Endothelial cell of umbilical vein (primary cell): ENCODE results near the gene ST3GAL5. TPM values are rescaled to one million over a fixed set of nuclear protein-coding genes. Genes with fewer than 3 reads are reported as not detected.

Experiments
- BruUV-seq: library from RNA; stranded (reverse); fragments of 400-500 nt; replicated peaks from 2 replicates; lab custom pipeline; 2021; lab: Mats Ljungman, UMichigan
- CTCF ChIA-PET: fragments of 300-600, 350-600 bp; sonication (Branson Sonifier 250); formaldehyde crosslinking; loops from one replicate; lab custom pipeline; 2021; ENCODE audit warnings: antibody characterized with exemption, inconsistent platforms; lab: Charles Lee
- POLR2A ChIA-PET: fragments of 300-600, 350-600 bp; sonication (Branson Sonifier 250); formaldehyde crosslinking; loops from one replicate; lab custom pipeline; 2021; ENCODE audit warnings: antibody characterized with exemption, inconsistent platforms; lab: Charles Lee
- DNase-seq: peaks from one replicate; pipeline ENCODE4 v3.0.0-alpha.2; 2011; ENCODE audit warnings: low read depth, low spot score
- FAIRE-seq: peaks from 2 replicates; lab custom pipeline; 2011; peaks lifted over from hg19 to GRCh38; lab: Jason Lieb, UNC
- H2AFZ ChIP-seq: 2 replicates; pipeline ENCODE4 v1.6.0; 2012; ENCODE audit warnings: low read depth, low read length, control low read depth, inconsistent platforms
- H3K27ac ChIP-seq: 2 replicates; pipeline ENCODE4 v1.5.1; 2011; ENCODE audit warnings: low read depth, mild to moderate bottlenecking, control low read depth, low read length, moderate library complexity; ENCODE audit not compliant: insufficient read depth
- H3K27me3 ChIP-seq, 2 experiments: 2 replicates each; pipeline versions ENCODE4 v1.6.0 to v1.6.1; 2011; ENCODE audit warnings: low read length in 2 of 2, mixed read lengths in 1 of 2; ENCODE audit not compliant: control insufficient read depth in 2 of 2, insufficient read depth in 2 of 2
- H3K36me3 ChIP-seq, 2 experiments: 2 replicates in 1 of 2; 3 replicates in 1 of 2; pipeline ENCODE4 v1.5.1; 2011; ENCODE audit warnings: low read length in 2 of 2, mild to moderate bottlenecking in 1 of 2, moderate library complexity in 1 of 2; ENCODE audit not compliant: control insufficient read depth in 2 of 2, insufficient read depth in 2 of 2; ENCODE audit errors: extremely low read depth in 1 of 2
- H3K4me1 ChIP-seq: 3 replicates; pipeline ENCODE4 v1.5.1; 2011; ENCODE audit warnings: mild to moderate bottlenecking, low read length; ENCODE audit not compliant: control insufficient read depth, insufficient read depth; ENCODE audit errors: extremely low read depth
- H3K4me2 ChIP-seq: 2 replicates; pipeline ENCODE4 v1.6.1; 2011; ENCODE audit warnings: low read length, control low read depth, mixed read lengths; ENCODE audit not compliant: insufficient read depth
- H3K4me3 ChIP-seq, 3 experiments: fragments of 200-600 bp in 1 of 3; sonication (generic), shearing (Covaris generic) in 1 of 3; replicated peaks in 1 of 3; 2 replicates each; pipeline ENCODE4 v1.5.1; 2011 to 2016; ENCODE audit warnings: control low read depth in 3 of 3, low read length in 3 of 3, mild to moderate bottlenecking in 2 of 3, inconsistent platforms in 1 of 3, low read depth in 1 of 3, moderate library complexity in 1 of 3; ENCODE audit not compliant: insufficient read depth in 1 of 3
- H3K79me2 ChIP-seq: 2 replicates; pipeline ENCODE4 v1.6.0; 2012; ENCODE audit warnings: low read length, inconsistent platforms; ENCODE audit not compliant: control insufficient read depth, insufficient read depth
- H3K9ac ChIP-seq: replicated peaks from 2 replicates; pipeline ENCODE3; 2011; ENCODE audit warnings: low read length, control low read depth; ENCODE audit not compliant: insufficient read depth; ENCODE audit errors: extremely low read depth
- H3K9me1 ChIP-seq: replicated peaks from 3 replicates; pipeline ENCODE4 v1.6.0; 2011; ENCODE audit warnings: mild to moderate bottlenecking, low read length; ENCODE audit not compliant: control insufficient read depth, insufficient read depth; ENCODE audit errors: extremely low read depth
- H3K9me3 ChIP-seq: replicated peaks from 2 replicates; pipeline ENCODE4 v1.5.1; 2012; ENCODE audit warnings: low read length, inconsistent platforms; ENCODE audit not compliant: control insufficient read depth, insufficient read depth
- H4K20me1 ChIP-seq: replicated peaks from 2 replicates; pipeline ENCODE3; 2011; ENCODE audit warnings: mild to moderate bottlenecking, low read length; ENCODE audit not compliant: control insufficient read depth, insufficient read depth; ENCODE audit errors: extremely low read depth
- CTCF ChIP-seq, 2 donors: IDR thresholded peaks; 1 replicate in 1 of 2; 2 replicates in 1 of 2; pipeline ENCODE4 v1.5.1; 2011; ENCODE audit warnings: low read length in 2 of 2, mild to moderate bottlenecking in 2 of 2, moderate library complexity in 2 of 2, control low read depth in 1 of 2, inconsistent platforms in 1 of 2, low read depth in 1 of 2; ENCODE audit not compliant: insufficient read depth in 1 of 2; ENCODE audit errors: extremely low read depth in 1 of 2
- EZH2 ChIP-seq: IDR thresholded peaks from 2 replicates; pipeline ENCODE4 v1.6.1; 2012; ENCODE audit warnings: borderline replicate concordance, low read depth, mild to moderate bottlenecking, moderate library complexity, low read length, inconsistent platforms; ENCODE audit not compliant: severe bottlenecking
- FOS ChIP-seq: IDR thresholded peaks from 2 replicates; pipeline ENCODE4 v1.6.1; 2011; ENCODE audit warnings: mild to moderate bottlenecking, low read length, moderate library complexity, borderline replicate concordance; ENCODE audit not compliant: insufficient read depth
- GATA2 ChIP-seq: IDR thresholded peaks from 2 replicates; pipeline ENCODE4 v1.7.0; 2011; ENCODE audit warnings: low read depth, mild to moderate bottlenecking, moderate library complexity, mixed read lengths, low read length; ENCODE audit not compliant: insufficient read length, insufficient read depth
- JUN ChIP-seq: IDR thresholded peaks from 2 replicates; pipeline ENCODE4 v1.6.1; 2011; ENCODE audit warnings: borderline replicate concordance, low read depth; ENCODE audit not compliant: insufficient read length, insufficient read depth
- MAX ChIP-seq: IDR thresholded peaks from 2 replicates; pipeline ENCODE4 v1.6.1; 2011; ENCODE audit not compliant: insufficient read depth, insufficient read length
- MYC ChIP-seq: IDR thresholded peaks from one replicate; pipeline ENCODE4 v1.6.1; 2011; ENCODE audit warnings: mild to moderate bottlenecking, low read depth, low read length
- POLR2A ChIP-seq: IDR thresholded peaks from 2 replicates; pipeline ENCODE4 v1.6.1; 2012; ENCODE audit warnings: low read depth, mild to moderate bottlenecking, control low read depth, low read length
- POLR2AphosphoS5 ChIP-seq: IDR thresholded peaks from 2 replicates; pipeline ENCODE4 v1.6.1; 2012; ENCODE audit warnings: low read depth, mild to moderate bottlenecking, control low read depth, low read length, moderate library complexity; ENCODE audit not compliant: insufficient read depth
- dilution Hi-C: fragments of 300-500 bp; cut with MboI; formaldehyde crosslinking; loops from one replicate; pipeline ENCODE4 v1.15.0; 2019; ENCODE audit warnings: low sequenced_read_pairs; ENCODE audit not compliant: extremely low pct_ligation_motif_present
- intact Hi-C: fragments of 100-400 bp; cut with micrococcal nuclease; formaldehyde crosslinking; loops from one replicate; pipeline ENCODE4 v1.10.0; 2022
- polyA plus RNA-seq, 4 experiments: library from polyadenylated mRNA; depleted of rRNA in 3 of 4; stranded (reverse) in 3 of 4; unstranded in 1 of 4; fragments of >200 nt; gene quantifications; 2 replicates each; pipeline versions ENCODE4 v1.2.1 to v1.2.3, GENCODE V29; 2011 to 2012; ENCODE audit warnings: missing spikeins in 1 of 4
- total RNA-seq: library from RNA; stranded (reverse); gene quantifications from 2 replicates; pipeline ENCODE4 v1.2.3, GENCODE V29; 2021

The ST3GAL5 gene
- total and polyA plus RNA-seq, 2 donors (not counting 3 experiments of a cell fraction or from before 2014, with no cell fraction given), result 9.5 to 16.0 TPM

- dilution Hi-C loops, result no loop called here
Measured at GRCh38 chr2:85794491-85795121, 94.2 kb downstream of the ST3GAL5 start.

More at GRCh38 chr2:85794491-85795121, 94.2 kb downstream of the ST3GAL5 start:
- no peak overlapping the region for H2AFZ ChIP-seq
- FAIRE-seq (no peak), DNase-seq (no peak)
- no peak overlapping the region for H3K27ac ChIP-seq
- peaks cover 25% of the 10 kb centered on the region for H3K4me1 ChIP-seq
- POLR2A ChIA-PET, result no interaction called here
- H3K27me3 ChIP-seq, result no peaks in the 10 kb centered on the region
- no peaks in the 10 kb centered on the region for H4K20me1 ChIP-seq
- BruUV-seq, result no TSS peak
- intact Hi-C loops, result no loop called here
- H3K9ac ChIP-seq, result no peak overlapping the region
- H3K4me3 ChIP-seq, result no peak overlapping the region
- no peaks in the 10 kb centered on the region for H3K36me3 ChIP-seq
- no peaks in the 10 kb centered on the region for H3K79me2 ChIP-seq
- H3K9me3 ChIP-seq, result no peaks in the 10 kb centered on the region
- no peaks in the 10 kb centered on the region for H3K9me1 ChIP-seq
- H3K4me2 ChIP-seq, result no peak overlapping the region
- no peak for TF ChIP-seq GATA2
- TF ChIP-seq CTCF (IDR thresholded peaks at IDR 0.05; ENCODE audit: extremely low read depth in 1 of 2, insufficient read depth in 1 of 2, low read depth in 1 of 2, low read length in 2 of 2), result no peak
- no peak for TF ChIP-seq FOS
- TF ChIP-seq MYC, result no peak
- no peak for TF ChIP-seq JUN
- TF ChIP-seq EZH2, result no peak
- no peak for TF ChIP-seq POLR2AphosphoS5
- TF ChIP-seq POLR2A, result no peak
- no peak for TF ChIP-seq MAX
- CTCF ChIA-PET, result interaction anchor here (1.1 to 2.3 kb wide), 8 partner anchors 12 to 145 kb away, joined by 3 to 11 read pairs (median 4); partner anchors contain the start of gene ATOH8
